Stimulated activated CD4-positive, alpha-beta T cell treated with anti-CD3 and anti-CD28 coated beads, Interleukin-1b, Interleukin-23, amount 100 ng/mL, for 48 hours (primary cell): ENCODE results near the gene HRCT1.
"Not testable (repeated sequence)": the region's sequence is repeated elsewhere in the genome, so short reads cannot be mapped to it uniquely, and the experiment has no call there.

Experiments used
- DNase-seq: peaks from one replicate; pipeline ENCODE4 v3.0.0-alpha.2; 2020

Gene HRCT1

DNA sequence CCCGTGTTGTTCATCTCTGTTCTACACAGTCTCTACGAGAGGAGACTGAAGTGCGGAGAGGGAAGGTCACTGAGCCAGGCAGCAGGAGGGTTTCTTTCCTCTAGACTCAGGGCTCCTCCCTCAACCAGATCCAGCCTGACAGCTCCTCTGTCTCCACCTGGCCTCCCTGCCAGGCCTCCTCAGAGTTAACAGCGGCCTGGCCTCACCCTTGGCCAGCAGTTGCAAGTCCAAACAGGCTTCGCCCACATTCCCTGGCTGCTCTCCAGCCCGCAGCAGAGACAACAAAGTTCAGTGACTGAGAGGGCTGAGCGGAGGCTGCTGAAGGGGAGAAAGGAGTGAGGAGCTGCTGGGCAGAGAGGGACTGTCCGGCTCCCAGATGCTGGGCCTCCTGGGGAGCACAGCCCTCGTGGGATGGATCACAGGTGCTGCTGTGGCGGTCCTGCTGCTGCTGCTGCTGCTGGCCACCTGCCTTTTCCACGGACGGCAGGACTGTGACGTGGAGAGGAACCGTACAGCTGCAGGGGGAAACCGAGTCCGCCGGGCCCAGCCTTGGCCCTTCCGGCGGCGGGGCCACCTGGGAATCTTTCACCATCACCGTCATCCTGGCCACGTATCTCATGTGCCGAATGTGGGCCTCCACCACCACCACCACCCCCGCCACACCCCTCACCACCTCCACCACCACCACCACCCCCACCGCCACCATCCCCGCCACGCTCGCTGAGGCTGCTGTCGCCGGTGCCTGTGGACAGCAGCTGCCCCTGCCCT, at the start of gene HRCT1:
Gene HRCT1 (plus strand): TSS at position 291 of the 768 bp plus-strand sequence. CDS start 86 bp downstream, at position 377.
- DNase-seq: no peak

DNA sequence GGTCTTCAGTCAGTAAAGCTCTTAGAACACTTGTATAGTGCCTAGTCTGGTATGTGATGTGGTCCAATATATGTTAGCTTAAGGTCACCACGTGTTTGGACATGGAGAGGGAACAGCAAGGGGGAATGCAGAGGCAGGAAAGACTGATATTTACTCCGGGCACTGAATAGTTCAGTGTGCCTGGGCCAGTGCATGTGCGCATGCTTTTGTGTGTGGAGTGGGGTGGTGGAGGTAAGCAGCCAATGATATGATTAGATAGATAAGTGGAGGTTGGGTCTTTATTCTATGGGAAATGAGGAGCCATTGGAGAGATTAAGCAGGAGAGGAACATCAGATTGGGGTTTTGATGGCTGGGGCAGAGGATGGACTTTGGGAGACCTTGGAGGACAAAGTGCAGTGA, 49.8 kb upstream of the HRCT1 start:
- DNase-seq: no peak

DNA sequence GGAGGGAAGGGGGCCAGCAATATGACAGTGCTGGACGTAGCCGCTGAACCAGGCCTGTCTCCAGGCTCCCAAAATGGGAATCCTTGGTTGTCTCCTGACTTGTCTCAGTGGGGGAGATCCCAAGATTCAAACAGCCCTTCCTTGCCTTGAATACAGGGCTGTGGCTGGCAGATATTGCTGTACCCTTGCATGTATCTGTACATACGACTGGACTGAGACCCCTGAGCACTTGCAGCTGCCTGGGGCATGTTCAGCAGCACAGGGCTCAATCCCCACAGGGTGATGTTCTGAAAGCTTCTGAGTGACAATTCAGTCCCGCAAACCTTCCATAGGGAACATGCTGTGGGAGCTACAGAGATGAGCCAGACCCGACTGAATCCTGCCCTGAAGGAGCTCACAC, 49.1 kb upstream of the HRCT1 start:
- no peak for DNase-seq

DNA sequence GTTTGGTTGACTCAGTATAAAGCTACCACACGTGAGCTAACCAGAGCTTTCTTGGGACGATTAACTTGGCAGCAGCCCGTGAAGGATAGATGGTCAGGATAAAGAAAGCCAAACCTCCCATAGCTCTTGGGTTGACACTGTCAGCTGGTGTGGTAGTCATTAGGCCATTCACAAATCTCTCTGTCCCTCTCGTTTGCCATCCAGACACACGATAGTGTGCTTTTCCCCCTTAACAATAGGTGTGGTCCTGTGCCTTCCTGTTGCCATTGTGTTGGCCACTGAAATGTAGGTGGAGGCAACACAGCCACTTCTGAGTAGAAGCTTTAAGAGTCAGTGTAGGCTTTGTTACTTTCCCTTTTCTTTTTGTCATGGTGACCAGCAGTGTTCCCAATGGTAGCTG, 47.5 kb upstream of the HRCT1 start:
- no peak for DNase-seq

DNA sequence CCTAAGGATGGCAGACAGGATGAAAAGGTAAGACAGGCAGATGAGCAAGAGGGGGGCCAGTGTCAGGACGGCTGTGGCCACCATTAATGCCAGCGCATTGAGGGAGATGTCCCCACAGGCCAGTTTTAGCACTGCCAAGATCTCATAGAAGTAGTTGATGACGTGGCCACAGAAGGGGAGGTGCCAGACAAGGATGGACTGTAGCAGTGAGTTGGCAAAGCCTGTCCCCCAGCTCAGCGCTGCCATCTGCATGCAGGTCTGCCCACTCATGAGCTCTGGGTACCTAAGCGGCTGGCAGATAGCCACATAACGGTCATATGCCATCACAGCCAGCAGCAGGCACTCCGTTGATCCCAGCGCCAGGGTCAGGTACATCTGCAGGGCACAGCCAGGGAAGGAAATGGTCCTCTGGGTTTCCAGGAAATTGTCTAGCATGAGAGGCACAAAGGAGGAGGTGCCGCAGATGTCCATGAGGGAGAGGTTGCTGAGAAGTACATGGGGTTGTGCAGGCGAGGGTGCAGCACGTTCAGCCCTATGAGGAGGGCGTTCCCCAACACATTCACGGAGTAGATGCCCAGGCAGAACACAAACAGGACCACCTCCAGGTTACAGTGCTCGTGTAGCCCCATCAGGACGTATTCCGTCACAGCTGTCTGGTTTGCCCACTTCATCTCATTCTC, 46.6 kb upstream of the HRCT1 start:
- no peak for DNase-seq

DNA sequence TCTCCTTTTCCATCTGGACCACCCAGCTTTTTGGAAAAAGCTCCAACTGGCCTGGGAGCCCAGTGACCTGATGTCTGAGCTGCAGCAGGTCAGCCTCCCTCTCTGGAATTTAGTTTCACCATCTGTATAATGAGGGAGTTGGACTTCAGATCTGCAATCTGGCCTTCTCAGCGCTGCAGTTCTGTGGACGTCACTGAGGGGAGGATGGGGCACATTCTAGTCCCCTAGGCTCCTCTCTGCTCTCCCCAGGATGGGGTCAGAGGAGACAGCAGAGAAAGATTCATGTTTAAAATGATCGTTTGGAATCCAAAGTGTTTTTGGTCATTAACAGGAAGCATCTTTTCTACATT, 46.0 kb upstream of the HRCT1 start:
- no peak for DNase-seq

DNA sequence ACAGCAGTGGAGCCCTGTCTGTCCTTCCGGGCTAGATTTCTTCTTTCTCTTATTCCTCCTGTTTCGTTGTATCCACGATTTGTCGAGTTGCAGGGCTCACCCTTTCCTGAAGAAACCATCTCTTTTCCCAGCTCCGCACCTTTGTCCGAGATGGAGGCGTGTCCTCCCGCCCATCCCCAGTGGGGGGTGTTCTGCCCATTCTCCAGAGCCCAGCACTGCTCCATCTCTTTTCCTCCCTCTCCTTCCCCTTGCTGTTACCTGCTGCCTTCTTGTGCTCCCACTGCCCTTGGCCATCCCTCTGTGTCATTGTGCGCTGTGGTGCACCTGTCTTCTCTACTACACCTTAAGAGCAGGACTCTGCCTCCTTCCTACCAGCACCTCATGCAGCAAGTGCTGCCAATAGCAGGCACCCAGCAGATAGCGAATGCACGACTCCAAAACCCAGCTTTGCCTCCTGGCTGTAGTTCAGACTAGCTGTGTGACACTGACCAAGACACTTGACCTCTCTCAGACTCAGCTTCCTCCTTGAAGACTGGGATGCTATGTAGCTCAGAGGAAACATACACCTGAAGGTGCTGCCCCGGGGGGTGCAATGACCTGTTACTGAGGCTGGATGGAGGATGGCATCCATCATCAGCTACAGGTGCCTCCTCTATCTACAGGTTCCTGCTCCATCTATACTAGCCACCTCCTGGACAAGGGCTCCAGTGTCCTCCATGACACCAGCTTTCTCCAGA, 44.7 kb upstream of the HRCT1 start:
- no peak for DNase-seq

DNA sequence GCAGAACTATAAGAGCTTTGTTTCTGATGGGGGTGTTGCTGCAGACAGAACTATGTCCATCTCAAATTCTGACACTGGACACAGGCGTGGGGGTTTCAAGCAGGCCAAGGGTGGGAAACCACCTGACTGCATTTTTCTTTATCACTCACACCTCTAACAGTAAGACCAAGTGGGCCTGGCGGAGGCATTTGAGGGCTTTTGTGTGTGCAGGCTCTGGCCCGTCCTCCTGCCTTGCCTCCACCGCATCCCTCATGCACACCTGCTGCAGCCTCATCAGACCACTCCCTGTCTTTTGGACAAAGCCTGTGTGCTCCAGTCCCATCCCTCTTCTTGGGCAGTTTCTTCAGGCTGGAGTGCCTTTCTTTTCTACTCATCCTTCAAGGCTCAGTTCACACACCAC, 43.7 kb upstream of the HRCT1 start:
- no peak for DNase-seq

DNA sequence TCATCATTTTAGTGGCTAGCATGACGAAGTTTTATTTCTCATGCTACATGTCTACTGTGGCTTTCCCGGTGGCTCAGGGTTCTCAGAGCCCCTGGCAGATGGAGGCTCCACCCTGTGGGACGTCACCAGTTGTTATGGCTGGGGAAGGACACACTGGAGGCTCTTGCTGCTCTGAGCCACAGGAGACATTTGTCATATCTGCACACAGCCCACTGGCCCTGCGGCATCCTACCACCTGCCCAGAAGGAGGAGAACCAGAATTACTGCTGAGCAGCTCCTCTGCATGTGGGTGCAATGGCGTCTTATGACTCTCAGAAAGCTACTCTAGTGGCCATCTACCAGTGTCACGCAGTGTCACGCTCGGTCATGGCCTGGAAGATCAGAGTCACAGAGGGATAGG, 42.4 kb upstream of the HRCT1 start:
- DNase-seq: no peak

DNA sequence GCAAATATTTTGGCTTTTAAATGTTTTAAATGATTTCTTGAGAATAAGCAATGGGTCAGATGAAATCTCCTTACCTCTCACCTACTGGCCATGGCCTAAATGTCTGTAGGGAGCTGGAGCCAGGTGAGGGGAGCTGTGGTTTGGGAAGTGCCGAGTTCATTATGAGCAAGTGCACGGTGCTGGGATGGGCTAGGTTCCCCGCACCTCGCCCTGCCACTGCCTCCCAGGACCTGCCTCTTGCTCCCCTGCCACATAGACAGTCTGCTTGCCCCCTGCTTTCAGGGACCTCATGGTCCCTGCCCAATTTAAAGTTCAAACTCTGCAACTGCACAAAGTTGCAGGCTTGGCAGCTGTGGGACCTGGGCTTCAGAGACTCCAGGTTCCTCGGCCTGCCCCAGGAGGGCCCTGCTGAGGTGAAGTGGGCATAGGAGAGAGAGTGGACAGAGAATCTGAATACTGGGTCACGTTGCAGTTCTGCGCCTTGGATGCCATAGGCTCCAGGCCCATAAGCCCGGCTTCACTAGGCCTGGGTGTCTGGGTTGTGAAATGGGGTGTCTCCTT, 41.2 kb upstream of the HRCT1 start:
- DNase-seq: no peak

DNA sequence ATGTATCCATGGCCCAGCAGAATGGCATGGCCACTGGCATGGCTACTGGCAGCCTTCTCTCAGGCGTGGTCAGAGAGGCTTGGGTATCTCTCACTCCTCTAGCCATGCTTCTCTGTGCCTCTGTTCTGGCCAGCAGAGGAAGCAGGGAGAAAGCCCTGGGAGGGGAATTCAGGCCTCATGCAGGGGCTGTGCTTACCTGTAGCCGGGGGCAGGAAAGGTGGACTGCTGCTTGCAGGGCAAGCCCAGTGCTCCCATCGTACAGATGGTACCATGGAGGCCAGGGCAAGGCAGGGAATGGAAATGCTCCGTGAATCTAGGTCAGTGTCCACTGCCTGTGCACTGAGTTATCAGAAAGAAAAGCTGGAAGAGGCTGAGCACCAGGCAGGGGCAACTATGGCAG, 38.5 kb upstream of the HRCT1 start:
- no peak for DNase-seq

DNA sequence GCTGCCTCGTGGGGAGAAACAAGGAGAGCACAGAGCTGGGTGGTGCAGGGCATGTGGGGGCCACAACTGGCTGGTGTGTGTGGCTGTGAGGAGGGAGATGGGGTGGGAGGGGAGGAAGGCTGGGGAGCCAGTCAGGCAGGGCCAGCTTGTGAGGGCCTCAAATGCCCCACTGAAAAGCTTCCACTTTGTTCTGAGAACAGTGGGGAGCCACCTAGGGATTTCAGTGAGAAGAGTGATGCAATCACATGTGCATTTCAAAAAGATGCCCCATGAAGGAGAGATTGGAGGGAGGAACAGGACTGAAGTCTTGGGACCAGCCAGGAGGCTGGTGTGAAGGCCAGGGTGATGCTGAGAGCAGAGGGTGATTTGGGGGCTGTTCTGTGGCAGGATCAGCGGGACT, 37.1 kb upstream of the HRCT1 start:
- DNase-seq: no peak

DNA sequence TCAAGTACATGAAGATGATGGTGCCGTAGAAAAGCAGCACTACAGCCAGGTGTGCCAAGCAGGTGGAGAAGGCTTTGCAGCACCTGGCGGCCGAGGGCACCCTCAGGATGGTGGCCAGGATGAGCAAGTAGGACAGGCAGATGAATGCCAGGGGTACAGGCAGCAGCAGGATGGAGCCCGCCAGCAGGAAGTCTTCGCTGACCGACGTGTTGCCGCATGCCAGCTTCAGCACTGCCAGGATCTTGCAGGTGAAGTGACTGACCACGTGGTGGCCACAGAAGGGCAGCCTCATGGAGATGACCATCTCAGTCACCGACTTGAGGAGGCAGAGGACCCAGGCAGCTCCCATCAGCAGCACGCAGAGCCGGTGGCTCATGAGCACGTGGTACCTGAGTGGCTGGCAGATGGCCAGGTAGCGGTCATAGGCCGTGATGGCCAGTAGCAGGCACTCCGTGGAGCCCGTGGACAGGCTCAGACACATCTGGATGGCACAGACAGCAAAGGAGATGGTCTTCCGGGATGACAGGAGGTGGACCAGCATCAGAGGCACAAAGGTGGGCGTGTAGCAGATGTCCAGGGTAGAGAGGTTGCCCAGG, 36.3 kb upstream of the HRCT1 start:
- DNase-seq: no peak

DNA sequence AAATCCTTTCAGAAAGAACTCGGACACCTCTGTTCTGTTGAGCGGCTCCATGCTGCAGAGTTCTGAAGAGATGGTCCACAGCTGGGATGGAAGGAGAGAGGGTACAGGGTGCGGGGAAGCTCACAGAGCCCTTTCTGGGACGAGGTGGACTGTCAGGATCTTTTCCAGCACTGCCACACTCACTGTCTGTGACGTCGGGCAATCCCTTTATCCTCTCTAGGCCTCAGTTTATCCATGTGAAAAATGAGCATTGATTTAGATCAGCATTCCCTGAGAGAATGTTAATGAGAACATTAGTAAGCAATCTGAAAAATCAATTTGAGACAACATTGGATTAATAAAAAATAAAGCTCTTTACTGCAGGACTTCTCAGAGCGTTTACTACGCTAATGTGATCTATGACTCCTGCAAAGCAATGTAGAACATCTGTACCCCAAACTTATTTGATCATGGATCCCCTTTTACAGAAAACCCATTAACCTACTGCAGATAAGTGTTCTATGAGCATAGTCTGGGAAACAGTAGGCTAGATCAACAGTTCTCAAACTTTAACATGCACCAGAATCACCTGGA, 35.6 kb upstream of the HRCT1 start, which contains the start of gene OR13J1:
Gene OR13J1 (minus strand): TSS at position 51 of the 573 bp plus-strand sequence. CDS start 0 bp downstream, at position 51.
- DNase-seq: no peak

DNA sequence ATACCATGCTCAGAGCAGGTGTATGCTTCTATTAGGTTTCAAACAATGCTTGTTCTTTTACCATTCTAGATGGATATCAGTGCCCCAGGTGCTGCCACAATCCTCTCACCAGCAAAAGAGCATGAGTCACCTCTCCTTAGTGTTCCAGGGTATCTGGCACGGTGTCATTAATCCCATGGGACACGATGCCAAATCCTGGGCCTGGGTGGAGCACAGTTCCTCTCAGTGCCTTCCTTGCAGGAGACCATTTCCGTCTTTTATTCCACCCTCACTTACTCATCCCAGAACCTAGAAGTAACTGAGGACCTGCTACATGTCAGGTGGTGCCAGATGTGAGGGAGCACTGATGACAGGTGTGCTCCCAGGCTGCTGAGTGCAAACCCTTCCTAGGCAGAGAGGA, 34.5 kb upstream of the HRCT1 start:
- DNase-seq: no peak

DNA sequence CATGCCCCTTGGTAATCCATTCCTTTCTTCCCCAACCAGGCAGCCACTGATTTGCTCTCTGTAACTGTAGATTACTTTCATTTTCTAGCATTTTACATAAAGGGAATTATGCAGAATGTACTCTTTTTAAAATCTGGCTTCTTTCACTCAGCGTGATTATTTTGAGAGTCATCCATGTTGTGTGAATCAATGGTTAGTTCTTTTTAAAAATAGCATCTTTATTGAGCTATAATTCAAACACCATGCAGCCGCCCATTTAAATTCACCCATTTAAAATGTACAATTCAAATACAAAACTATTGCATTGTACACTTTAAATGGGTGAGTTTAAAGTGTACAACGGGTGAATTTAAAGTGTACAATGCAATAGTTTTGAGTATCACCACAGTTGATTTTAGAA, 33.5 kb upstream of the HRCT1 start:
- DNase-seq: no peak

DNA sequence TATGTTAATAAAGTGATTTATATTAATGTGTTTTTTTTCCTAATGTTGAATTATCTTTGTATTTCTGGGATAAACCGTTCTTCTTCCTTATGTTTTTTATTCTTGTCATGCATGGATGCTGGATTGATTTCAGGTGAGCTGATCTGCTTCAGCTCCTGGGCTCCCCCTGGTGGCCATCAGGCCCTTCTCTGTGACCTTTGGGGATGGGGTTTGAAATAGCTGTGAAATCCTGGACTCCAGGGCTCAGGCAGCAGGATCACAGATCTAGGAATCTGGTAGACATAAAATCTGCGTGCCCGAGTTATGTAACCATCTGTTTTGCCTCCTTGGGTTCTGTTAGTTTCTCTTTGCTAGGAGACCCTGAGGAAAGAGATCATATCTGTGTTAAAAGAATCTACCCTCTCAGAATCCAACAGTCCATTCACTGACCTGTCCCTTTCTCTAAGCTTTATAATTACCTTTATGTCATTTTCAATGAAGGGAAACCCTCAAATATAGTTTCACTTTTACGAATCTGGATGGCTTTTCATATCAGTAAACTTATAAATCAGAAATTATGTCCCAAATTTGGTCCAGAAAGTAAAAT, 23.6 kb upstream of the HRCT1 start:
- DNase-seq: peak; percentile 74

DNA sequence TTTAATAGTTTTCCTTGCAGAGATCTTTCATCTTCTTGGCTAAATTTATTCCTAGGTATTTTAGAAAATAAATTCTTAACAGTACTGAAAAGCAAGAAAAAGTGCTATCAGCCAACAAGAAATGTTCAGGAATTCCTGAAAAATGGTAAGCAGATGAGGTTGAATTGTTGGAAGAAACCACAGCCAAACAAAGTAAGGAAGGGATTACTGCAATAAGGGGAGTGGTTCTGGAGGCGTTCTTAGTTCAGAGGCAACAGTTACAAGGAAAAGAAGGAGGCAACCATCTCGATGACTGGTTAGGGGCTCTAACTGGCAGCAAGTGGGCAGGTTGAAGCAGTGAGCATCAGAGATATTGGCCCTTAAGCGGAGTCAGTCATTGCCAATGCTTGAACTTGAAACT, 23.0 kb upstream of the HRCT1 start:
- no peak for DNase-seq

DNA sequence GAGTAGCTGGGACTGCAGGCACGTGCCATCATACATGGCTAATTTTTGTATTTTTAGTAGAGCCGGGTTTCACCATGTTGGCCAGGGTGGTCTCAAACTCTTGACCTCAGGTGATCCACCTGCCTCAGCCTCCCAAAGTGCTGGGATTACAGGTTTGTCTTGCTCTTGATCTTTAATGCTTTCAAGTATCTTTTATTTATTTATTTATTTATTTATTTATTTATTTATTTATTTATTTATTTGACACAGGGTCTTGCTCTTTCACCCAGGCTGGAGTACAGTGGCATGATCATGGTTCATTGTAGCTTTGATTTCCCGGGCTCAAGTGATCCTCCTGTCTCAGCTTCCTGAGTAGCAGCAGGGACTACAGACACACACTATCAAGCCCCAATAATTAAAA, 21.1 kb upstream of the HRCT1 start:
- not testable (repeated sequence) for DNase-seq

DNA sequence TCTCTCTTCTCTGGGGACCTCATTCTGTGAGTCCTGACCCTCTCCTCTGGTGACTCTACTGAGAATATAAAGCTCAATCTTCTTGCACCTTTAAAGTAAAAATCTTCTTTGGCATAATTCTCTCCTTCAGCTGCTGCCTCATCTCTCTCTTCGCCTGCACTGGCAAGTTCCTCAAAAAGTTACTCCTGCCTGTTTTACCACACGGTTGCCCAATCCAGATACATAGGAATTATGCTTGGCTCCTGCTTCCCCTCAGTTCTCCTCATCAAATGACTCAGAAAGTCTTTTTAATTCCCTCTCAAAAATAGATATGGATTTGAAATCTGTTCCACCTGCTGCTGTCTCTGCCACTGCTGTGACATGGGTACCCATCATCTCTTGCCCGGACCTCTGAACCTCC, 14.4 kb upstream of the HRCT1 start:
- DNase-seq: no peak

DNA sequence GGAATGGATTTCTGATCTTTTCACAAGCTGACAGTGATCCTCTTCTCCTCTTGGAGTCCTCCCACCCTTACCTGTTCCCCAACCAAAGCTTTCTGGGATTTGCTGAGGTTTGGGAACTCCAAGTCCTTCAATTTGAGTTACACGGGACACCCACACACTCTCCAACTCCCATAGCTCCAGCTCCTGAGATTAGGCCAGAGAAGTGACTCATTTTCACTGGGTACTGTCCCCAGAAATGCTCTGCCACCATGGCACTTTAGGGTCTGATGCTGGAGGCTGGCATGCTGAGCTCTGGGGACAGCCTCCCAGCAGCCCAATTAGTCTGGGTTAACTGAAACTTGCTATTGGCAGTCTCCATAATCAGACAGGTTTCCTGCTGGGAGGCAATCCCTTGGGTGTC, 14.0 kb upstream of the HRCT1 start:
- no peak for DNase-seq

DNA sequence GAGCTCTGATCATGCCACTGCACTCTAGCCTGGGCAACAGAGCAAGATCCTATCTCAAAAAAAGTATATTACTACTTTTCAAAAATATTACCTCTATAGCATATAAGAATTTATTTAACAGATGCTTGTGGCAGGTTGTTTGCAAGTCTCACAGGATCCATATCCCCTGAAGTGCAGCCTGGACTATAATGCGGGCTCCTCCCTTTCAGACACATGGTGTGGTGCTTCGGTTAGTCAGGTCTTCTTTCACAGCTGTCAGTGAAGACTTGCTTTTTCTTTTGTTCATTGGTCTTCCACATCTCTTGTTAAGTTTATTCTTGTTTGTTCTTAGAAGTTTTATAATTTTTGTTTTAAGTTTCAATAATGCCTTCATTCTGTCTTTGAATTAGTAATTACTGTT, 9.4 kb upstream of the HRCT1 start:
- no peak for DNase-seq
